GM10248 (cell line): Measurements from ENCODE around the gene WDR41.

ENCODE experiments used
- CTCF ChIA-PET: fragments of 300-600 bp; sonication (Branson Sonifier 250); formaldehyde crosslinking; extraction: SDS; loops from one replicate; lab custom pipeline; 2021; ENCODE audit warnings: antibody characterized with exemption; lab: Yijun Ruan, JAX
- POLR2A ChIA-PET: fragments of 350-650 bp; sonication (Branson Sonifier 250); formaldehyde crosslinking; extraction: SDS; loops from one replicate; lab custom pipeline; 2020; ENCODE audit warnings: antibody characterized with exemption; lab: Yijun Ruan, JAX
- DNase-seq: peaks from one replicate; pipeline ENCODE4 v3.0.0; 2012; ENCODE audit errors: extremely low spot score
- TF ChIP-seq, protein P1 (sequence below): IDR thresholded peaks from 2 replicates; pipeline ENCODE4 v1.5.1; 2012; ENCODE audit warnings: mild to moderate bottlenecking, low read depth; ENCODE audit errors: extremely low read depth, missing control alignments, control extremely low read depth

The WDR41 gene

DNA sequence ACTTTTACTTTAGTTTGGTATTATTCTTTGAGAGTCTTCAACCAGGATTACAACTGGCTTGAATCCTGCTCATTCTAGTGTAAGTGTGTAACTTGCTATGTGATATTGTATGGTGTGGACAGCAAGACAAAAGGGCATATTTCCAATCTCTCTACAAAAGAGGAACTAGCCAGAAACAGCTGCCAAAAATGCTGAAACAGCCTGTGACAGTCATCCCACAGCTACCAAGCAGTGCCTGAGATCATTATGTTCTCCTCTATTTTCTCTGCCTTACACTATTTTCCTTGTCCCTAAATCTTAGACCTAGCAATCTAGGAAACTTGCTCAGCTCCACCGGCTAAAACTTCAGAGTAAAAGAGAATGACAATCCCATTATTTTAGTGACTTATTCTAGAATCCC lies 42.8 kb downstream of the WDR41 start:
- DNase-seq: no peak
- TF ChIP-seq, protein P1, sequence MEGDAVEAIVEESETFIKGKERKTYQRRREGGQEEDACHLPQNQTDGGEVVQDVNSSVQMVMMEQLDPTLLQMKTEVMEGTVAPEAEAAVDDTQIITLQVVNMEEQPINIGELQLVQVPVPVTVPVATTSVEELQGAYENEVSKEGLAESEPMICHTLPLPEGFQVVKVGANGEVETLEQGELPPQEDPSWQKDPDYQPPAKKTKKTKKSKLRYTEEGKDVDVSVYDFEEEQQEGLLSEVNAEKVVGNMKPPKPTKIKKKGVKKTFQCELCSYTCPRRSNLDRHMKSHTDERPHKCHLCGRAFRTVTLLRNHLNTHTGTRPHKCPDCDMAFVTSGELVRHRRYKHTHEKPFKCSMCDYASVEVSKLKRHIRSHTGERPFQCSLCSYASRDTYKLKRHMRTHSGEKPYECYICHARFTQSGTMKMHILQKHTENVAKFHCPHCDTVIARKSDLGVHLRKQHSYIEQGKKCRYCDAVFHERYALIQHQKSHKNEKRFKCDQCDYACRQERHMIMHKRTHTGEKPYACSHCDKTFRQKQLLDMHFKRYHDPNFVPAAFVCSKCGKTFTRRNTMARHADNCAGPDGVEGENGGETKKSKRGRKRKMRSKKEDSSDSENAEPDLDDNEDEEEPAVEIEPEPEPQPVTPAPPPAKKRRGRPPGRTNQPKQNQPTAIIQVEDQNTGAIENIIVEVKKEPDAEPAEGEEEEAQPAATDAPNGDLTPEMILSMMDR: no peak
- ChIA-PET POLR2A (no interaction called here), CTCF (no interaction called here)

DNA sequence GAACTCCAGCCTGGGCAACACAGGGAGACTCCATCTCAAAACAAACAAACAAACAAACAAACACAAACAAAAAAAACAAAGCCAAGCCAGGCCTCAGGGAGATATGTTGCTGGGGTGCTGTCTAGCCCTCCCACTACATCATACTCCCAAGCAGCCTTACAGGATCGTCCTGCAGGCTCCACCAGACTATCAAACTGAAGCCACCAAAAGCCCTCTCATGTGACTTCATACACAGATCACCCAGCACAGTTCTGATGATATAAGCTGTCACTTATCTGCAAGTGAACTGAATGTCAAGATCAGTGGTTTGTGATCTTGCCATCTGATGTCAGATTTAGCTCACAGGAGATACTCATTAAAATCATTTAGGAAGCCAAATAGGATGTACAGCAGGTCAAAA lies 43.3 kb downstream of the WDR41 start:
- CTCF ChIA-PET: no interaction called here
- POLR2A ChIA-PET: no interaction called here
- DNase-seq: no peak
- TF ChIP-seq, protein P1: no peak

DNA sequence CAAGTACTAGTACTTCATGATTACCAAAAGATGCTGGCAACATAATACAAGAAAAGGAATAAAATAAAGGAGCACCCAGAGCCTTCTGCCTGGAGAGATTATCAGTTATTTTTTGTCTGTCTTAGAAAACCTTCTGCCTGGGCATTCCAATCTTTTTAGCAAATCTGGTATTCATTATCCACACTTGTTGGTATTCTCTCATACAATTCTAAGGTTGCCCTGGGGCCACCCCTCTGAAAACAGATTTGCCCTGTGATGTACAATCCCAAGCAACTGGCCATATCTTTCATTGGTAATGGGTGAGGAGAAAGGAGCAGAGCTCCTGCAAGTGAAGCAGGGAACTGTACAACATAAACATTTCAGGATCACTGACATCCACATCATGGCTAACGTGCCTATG lies 47.8 kb downstream of the WDR41 start:
- POLR2A ChIA-PET: no interaction called here
- DNase-seq: no peak
- CTCF ChIA-PET: interaction anchor here (1.6 kb wide), 1 partner anchor 12 kb away, joined by 5 read pairs; no protein-coding TSS in a partner anchor
- TF ChIP-seq, protein P1: no peak

DNA sequence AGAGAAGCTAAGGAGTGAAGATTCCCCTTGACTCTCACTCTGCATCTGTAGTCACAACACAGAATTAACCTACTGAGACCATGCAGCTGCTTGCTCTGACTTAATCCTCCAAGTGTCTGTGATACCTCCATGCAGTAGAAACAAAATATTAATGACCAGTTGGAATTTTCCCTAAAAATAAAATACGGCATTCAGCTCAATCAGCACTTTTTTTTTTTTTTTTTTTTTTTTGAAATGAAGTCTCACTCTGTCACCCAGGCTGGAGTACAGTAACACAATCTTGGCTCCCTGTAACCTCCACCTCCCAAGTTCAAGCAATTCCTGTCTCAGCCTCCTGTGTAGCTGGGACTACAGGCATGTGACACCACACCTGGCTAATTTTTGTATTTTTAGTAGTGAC lies 48.4 kb downstream of the WDR41 start:
- ChIA-PET POLR2A (no interaction called here), CTCF (no interaction called here)
- DNase-seq: no peak
- TF ChIP-seq, protein P1: no peak

DNA sequence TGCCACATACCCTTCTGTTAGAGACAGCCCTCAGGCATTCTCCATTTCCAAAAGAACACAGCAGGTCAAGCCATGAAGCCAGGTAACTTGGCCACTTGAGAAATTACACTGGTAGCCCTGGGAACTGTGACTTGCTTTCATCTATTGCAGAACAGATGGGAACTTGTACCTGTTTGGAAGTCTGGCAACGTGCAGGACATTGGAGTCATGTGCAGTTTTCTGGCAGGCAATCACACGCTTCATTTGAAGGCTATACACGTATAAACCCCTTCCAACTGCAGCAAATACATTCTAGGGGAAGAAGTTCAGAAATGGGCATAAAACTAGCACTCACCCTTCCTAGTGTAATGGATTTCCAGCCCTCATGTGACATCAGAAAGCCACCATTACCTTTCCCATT lies 54.0 kb downstream of the WDR41 start:
- CTCF ChIA-PET: interaction anchor here (0.7 to 3.0 kb wide), 2 partner anchors 11 to 13 kb away, joined by 3 to 12 read pairs; no protein-coding TSS in a partner anchor
- TF ChIP-seq, protein P1: no peak
- POLR2A ChIA-PET: no interaction called here
- no peak for DNase-seq

DNA sequence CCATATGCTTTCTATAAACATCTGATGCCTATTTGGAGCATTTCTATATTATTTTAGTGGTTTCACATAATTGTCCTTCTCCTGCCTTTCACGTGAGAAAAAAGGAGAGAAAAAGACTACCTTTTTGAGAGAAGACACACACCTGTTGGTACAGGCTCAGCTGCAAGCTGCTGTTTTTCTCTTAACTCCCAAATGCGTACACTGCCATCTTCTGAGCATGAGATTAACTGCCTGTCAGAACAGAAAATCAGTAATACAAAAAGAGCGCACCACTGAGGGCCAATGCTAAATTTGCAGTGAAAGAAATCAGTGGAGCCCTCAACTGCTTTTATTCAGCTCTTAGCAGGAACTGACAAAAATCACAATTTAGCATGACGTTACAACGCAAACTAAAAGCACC lies 54.9 kb downstream of the WDR41 start:
- DNase-seq: no peak
- ChIA-PET CTCF (interaction anchor here (0.7 to 3.0 kb wide), 7 partner anchors 10 to 293 kb away, joined by 3 to 12 read pairs (median 3); no protein-coding TSS in a partner anchor), POLR2A (no interaction called here)
- TF ChIP-seq, protein P1: peak; percentile 22
